GM19238 (cell line): ENCODE measurements around the gene PRDM1.

ENCODE experiments used
- DNase-seq: peaks from one replicate; pipeline ENCODE4 v3.0.0; 2011; ENCODE audit warnings: low spot score; ENCODE audit not compliant: insufficient read length

The PRDM1 gene

DNA sequence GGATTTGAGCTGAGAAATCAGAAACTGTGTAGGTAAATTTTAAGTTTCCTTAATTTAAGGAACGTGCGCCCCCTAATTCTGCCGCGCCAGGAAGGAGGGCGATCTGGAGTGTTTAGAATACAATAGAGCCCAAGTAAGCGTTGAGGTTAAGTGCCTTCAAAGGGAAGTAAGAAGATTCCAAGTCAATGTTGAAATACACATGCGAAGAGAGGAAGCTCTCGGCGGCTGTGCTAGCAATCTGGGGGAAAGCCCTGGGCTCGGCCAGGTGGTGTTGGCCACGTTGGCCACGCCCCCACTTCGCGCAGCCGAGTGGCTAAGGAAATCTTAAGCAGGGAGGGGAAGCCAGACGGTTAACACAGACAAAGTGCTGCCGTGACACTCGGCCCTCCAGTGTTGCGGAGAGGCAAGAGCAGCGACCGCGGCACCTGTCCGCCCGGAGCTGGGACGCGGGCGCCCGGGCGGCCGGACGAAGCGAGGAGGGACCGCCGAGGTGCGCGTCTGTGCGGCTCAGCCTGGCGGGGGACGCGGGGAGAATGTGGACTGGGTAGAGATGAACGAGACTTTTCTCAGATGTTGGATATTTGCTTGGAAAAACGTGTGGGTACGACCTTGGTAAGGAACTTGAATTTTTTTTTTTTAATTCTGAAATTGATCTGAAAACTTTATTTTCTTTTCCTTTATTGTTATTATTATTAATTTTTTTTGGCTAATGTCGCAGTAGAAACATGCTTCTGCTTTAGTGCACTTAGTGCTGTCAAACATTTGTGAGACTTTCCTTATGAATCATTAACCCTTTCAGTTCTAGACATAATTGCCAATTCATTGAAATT, at the start of gene PRDM1:
Gene PRDM1, plus strand, starts transcription at position 353 of the 830 bp plus-strand sequence. Its CDS starts 218 bp downstream, at position 571.
- peak; percentile 71 for DNase-seq

DNA sequence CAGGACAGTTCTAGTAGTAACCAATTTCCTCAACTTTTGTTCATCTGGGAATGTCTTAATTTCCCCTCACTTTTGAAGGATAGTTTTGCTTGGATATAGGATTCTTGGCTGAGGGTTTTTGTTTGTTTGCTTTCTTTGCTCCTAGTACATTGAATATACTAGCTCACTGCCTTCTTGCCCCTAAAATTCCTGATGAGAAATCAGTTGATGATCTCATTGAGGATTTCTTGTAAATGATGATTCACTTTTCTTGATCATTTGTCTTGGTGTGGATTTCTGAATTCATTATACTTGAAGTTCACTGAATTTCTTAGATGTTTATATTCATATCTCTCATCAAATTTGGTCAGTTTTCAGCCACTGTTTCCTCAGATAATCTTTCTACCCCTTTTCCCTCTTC, 49.1 kb upstream of the PRDM1 start:
- no peak for DNase-seq

DNA sequence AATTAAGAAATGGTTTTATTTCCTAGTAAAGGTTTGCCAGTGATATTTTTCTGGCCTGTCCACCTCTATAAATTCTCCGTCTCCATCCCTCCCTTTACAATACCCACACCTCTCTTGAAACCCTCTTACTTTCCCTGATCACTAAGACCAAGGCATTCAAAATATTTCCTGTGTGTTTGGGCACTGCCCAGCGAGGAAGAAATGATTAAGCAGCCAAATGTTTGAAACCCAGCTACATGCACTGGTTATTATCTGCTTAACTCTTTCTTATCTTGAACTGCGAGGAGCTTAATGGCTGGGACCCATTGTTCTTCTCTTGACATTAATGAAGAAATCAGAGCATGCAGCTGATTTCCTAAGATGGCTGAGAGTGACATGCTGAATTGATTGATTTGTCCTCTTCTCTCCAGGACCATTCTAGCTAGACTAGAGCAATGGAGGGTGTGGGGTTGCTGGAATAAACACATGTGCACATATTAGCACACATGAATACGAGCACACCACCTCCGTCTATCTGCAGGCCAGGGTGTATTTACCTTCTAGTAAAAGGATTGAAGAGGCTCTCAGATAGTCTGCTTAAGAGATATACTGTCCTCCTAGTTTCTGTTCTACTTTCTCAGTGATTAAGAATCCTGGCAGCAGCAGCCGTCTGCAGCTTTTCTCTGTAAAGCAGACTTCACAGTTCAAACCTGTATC, 46.1 kb upstream of the PRDM1 start:
- DNase-seq, result no peak

DNA sequence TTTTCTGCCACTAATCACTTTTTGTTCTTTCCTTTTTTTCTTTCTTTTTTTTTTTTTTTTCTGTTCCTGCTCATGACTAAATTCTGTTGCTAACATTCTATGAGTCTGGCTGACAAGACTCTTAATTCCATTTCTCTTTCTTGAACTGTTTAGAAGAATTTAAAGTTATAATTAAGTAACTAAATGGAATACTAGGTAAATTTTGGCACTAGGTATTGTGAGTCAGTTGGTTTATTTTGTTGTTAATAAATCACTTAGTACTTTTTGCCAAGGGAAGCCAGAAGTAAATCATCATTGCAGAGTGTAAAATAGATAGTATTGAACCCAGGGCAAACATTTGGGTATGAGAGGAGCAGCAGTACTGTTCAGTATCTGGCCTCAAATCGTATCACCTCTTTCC, 42.0 kb upstream of the PRDM1 start:
- DNase-seq, result no peak

DNA sequence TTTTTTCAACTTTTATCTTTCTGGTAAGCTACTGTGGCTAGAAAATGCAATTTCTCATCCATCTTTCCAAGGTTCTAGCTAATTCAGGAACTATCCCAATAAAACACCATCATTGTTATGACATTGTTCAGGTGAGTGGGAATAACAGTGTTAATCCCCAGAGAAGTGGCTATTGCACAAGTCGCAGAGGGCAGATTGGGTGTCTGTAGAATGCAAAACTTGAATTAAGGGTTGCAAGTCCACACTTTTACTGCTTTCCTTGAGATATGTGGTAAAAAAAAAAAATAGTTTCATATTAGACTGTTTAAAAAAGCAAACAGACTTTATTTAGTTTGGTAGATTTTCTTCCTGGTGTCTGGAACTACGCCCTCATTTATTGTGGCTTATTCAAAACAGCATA, 41.1 kb upstream of the PRDM1 start:
- DNase-seq, result no peak

DNA sequence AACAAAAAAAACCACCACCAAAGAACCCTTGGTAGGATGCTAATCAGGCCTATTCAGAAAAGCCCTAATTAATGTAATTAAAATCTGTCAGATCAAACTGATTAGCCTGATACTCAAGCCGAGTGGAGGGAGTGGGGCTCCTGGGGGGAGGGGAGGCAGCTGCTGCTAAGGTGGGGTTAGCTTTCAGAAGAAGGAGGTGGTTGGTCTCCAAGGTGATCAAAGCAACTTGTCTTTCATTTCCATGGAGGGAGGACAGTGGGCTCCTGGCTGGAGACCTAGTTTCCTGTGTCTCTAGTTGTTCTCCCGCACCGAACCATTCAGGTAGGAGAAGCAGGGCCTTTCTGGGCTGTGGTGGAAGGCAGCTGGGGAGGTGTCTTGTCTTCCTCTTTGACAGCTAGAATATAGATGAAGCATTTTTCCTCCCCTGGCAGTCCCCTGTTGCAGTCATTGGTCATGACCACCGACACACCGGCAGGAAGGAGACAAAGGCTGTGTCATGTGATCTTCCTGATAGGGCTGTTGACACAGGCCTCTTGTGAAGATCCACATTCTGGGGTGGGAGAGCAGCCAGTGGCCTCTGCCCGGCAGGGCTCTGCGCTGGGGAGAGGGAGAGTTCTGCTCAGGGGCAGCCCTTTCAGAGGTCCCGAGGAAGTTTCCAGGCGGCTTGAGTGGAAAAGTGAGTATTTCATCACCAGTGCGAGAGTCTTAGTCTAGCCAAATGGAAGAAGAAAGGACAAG, 39.9 kb upstream of the PRDM1 start:
- DNase-seq, result no peak

DNA sequence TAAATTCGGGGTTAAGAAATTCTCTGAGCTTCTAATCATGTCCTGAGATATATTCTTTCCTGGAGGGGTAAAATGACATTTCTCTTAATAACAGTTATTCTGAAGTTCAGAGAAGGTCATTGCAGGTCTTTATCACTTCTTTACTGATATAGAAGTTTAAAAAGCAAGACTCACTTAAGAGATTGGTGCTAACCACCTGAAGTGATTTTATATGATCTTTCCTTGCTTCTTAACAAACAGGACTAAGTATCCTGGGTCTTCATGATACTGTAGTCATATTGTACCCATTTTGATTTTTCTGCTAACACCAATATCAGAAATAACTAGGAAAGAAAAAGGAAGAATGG, 39.3 kb upstream of the PRDM1 start:
- no peak for DNase-seq

DNA sequence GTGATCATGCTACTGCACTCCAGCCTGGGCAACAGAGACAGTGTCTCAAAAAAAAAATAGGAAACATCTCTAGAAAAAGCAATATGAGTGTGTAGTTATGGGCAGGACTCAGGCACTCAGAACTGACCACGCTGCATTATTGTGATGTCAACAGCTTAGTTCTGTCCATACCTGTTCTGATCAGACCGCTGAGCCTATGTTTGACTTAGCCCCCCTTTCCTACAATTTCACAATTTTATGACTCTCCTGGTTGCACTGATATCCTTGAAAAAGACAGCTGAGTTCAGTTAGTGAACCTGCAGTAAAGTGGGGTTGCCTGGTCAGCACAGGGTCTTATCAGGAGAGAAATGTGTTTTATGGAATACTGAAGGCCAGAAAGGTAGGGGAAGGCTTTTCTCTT, 37.8 kb upstream of the PRDM1 start:
- DNase-seq, result no peak

DNA sequence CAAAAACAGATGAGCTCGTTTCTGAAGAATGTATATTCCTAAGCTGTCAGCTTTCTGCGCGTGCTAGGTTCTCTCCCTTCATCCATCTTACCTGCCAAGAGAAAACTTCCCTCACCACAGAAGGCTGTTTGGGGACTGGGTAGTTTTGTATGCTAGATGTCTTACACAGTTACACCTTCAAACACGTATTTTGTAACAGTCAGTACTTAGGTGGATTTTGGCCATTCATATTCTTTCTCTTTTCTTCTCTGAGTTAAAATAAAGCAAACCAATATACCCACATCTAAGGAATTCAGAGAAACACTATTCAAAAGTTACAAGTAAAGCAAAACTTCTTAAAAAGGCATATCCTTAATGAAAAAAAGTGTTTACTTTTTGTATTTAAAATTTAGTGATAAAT, 35.6 kb upstream of the PRDM1 start:
- no peak for DNase-seq

DNA sequence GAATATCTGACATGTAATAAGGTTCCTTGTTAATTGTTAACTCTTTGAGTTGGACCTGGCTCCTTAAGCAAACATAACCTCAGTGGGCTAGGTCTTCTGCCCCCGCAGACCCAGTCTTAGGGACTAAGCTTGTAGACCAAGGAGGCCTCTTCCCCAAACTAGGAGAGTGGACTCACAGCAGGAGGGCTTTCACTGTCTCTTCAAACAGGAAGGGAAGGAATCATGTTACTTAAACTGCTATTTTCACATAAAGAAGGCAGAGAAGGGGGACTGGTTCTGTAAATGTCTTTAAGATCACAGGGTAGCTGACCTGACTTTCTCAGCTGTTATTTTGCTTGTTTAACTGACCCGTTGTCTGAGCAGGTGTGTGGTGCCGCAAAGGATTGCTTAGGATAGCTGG, 34.9 kb upstream of the PRDM1 start:
- no peak for DNase-seq

DNA sequence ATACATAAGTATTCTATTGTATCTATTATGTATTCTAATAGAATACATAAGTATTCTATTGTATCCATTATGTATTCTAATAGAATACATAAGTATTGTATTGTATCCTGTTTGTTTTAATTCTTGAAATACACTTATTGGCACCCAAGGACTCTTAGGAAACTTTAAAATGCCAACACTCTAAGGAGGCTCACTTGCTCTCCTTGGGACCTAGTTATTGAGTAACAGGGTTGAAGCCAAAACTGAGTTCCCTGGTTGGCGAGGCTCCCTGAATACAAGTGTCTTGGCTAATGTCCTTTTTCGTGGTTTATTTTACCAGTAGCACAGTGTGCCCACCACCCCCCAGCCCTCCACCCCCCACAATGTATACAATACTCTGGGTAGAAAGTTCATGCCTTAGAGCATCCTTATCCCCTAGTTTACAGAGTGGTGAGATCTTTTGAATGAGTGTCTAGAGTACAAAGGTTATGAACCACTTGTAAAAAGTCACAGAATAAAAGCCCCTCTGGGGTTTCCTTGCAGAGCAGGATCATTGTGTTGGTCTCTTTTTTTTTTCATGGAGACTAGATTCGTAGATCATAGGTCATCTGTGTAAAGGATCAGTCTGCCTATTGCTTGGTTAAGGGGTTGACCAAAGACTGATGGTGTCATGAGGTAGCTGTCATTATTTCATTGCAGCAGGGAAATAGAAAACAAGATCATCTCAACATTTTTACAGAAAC, 32.5 kb upstream of the PRDM1 start:
- no peak for DNase-seq

DNA sequence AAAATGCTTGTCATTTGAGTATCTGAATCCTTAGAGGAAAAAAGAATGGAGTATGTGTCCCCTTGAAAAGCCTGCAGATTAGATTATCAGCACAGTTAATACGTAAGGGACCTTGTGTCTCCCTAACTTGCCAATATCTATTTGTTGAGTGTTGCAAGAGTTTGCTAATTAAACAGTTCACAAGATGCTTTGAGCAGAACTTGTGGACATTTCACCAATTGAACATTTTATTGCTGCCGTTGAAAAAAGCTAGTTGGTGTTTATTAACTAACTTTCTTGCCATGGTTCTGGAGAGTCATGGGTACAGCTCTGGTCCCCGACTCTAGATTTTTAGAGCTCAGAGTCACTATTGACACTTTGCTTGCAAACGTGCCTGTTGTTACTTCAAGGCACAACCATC, 30.6 kb upstream of the PRDM1 start:
- DNase-seq, result no peak

DNA sequence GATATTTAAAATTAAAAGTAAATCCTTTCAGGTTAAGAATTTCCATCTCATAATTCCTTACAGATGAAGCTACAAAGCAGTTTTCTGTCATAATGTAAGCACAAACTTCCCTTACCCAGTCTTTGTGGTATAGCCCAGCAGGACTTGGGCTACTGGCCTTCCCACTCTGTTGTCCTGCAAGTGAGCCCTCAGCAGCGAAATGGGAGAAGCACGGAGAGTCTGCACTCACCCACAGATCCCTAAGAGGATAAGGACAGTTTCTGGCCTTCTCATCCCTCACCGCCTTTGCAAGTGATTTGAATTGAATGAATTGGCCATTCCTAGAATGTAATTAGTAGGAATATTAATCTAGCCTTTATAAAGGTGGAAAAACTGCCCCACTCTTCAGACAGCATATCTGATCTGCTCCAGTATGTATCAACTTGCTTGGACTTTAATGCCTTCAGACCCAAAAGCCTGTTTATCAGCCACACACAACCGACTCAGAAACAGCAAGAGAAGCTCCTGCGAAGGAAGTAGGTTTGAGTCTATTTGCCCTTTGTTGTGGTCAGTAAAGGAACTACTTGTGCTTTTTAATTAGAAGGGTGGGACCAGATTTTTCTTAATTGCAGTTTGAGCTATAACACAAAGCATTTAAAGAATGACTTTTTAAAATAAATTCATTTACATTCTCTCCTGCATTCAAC, 29.9 kb upstream of the PRDM1 start:
- DNase-seq, result no peak

DNA sequence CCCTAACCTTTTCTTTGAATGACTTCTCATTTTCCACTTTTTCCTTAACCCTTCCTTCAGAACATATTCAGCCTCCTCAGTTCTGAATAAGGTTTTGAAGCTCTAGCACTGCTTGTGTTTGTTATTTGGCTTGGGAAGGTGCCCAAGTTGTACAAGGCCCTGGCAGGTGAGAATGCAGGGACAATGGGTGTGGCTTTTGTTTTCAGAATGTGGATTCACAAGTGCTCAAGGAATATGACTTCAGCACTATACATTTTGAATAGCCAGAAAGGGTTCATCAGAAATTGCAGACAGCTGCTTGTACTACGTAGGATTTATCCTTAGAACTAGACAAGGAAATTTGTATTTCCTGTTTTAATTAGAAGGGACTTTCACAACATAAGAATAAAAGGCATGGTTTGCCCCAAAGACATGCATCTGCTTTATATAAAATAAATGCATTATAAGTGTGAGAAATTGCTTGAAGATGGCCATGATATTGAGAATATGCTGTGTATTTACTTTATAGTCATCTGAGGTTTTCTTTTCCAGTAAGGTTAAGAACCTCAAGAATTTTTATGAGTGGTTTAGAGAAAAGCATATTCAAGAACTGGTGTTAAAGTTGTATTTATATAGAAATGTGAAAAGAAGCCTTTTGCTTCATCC, 29.3 kb upstream of the PRDM1 start:
- DNase-seq, result no peak

DNA sequence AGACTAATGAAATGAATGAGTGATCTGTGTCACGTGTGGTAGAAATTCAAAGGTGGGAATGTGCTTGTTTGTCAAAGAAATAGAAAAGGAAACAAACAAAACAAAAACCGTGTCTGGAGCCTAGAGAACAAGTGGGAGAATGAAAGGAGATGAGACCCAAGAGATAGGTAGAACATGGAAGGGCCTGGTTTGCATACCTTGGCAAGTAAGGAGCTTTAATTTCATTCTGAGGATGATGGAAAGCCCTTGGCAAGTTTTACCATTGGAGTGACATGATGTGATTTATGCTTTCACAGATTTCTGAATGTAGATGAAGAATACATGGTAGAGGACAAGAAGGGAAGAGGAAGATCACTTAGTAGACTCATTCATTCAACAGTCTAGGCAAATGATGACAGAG, 26.8 kb upstream of the PRDM1 start:
- DNase-seq, result no peak

DNA sequence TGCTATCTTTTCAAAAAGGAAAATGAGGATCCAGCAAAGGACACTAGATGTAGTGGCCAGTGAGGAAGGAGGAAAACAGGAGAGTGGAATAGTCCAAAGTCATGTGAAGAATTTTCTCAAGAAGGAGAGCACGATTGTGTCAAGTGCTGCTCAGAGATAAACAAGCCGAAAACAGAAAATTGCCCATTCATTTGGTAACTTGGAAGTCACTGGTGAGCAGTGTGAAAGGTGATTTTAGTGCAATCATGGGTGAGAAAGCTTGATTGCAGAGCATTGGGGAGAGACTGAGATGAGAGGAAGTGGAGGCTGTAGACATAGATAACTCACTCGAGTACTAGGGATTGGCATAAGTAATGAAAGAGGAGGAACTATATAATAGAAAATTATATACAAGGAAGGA, 26.0 kb upstream of the PRDM1 start:
- DNase-seq, result no peak

DNA sequence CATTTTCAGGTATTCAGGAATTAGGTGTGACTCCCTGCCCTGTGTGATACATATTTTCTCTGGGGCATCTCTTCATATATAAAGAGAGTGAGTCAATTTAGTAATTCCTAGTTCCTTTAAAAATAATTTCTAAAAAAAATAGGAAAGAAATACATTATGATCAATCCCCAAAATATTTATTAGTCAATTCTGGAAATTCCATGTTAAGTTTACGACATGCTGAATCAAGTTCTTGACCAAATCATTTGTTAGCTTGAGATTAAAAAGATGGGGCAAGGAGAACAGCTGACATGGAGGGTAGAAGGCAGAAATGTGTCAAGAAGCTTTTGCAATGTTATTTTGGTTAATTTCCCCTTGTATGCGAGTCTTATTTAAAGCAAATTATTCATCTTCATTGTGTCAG, 22.7 kb upstream of the PRDM1 start:
- DNase-seq, result no peak

DNA sequence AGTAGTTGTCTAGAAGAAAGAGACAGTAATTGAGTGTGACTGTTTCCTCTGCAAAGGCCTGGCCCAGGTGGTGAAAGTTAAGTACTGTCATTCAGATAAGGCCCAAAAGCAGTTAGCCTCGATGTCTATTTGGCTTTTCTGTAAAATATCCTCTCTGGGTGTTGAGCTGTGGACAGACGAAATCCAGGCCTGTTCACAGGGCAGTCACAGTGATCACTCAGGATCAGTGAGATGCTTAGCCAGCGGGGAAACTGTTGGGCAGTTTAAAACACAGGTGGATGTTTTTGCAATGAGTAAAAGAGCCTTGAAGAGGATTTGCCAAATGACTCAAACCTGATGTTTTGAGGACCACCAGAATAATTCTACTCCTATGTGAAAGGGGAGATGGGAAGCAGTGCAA, 22.0 kb upstream of the PRDM1 start:
- DNase-seq, result no peak

DNA sequence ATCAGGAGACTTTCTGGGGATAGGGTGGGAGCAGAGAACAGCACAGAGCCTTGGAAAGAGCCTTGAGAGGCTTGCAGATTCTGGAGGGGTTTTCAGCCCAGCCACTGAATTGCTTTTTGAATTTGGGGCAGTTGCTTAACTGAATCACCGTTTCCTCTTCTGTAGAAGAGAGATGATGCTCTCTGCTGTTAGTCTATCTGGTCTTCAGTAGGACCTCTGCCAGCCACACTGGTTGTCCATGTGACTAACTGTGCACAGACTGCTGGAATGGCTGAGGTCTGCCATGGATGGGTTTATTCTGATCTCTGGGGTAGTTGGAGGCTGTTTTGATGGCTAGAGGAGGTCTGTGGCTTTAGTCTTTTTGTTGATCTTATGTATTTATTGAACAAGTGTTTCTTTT, 21.4 kb upstream of the PRDM1 start:
- DNase-seq, result no peak

DNA sequence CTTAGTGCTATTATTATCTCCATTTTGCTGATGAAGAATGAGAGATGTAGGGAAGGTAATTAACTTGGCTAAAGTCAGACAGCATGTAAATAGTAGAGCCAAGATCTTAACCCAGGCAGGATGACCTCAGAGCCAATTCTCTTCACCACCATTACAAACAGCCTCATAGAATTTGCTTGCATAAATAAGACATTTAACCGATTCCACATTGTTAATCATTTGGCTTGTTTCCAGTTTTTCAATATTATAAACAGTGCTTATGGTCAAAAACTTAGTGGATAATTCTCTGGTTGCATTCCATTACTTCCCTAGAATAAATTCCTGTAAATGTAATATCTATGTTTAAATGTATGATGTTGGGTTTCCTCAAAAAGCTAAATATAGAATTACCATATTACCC, 19.1 kb upstream of the PRDM1 start:
- DNase-seq, result no peak

DNA sequence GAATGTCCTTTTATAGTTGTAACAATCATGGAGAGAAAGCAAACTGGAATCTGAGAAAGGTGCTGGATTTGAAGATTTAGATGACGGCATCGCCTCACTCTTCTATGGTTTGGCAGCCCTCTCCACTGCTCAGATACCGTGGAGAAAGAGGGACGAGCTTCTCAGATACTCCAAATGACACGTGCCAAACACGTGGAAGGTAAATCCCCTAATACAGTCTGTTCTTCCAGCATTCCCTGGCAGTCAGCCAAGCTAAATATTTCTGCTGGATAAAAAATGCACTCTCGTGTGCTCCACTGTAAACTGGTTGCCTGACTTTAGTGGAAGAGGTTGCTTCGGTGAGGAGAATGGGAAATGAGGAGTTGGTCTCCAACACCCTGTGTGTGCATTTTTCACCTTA, 16.7 kb upstream of the PRDM1 start:
- no peak for DNase-seq
